ENCODE data around the gene PLCB4.
A peak's percentile ranks its signal among the peaks of the same experiment; 100 is the strongest.

PLCB4 gene

DNA sequence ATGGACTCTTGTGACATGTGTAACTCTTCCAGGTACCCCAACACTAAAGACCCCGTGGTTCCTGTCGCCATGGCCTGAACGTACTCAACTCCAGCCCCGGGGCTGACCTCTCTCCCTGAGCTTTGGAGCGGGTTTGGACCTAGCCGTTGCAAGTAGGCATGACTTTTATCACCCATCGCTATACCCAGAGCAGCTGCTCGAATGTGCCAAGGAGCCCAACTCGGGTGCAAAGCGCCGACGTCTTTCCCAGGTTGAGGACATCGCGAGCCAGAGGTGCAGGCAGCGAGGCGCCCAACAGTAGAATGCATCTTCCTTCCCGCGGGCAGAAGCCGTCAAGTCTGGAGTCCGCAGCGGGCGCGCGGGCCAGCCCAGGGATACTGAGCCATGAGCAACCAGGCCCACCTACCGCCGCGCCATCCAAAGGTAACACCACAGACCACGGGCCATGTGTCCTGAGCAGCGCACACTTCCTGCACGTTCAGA is 439.9 kb downstream of the PLCB4 start:
- DNase-seq = no peak

DNA sequence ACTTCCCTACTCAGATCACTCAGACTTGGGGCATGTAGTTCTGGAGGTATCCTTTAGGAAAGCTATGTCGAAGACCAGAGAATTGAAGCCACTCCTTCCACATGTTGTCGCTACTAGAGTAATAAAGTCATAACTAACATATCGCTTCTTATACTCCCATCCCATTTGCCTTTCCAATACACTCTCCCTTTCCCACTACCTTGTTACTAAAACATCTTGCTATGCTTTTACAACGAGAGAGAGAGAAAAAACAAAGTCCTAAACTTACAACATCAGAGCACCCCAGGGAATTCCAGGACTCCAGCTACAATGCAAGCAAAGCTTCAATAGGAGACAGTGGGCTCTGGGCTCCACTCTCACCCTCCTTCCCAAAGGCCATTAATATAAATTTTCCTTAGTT is 440.4 kb downstream of the PLCB4 start:
- DNase-seq = no peak

DNA sequence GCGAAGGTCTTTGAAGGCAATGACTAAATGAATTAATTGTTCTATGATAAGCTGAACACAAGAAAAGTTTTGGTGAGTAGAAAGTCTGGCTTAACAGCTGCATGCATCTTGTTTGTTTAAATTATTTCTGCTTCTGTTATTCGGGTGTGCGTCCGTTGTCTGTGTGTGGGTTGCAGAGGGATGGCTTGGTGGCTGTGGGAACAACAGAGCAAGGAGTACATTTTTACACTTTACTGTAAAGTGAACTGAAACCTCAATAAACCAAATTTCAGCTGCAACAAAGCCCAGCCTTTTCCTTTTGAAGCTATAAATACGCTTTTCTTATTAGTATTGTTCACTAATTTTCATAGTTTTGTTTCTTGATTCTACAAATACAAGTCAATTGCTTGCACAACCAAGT is 442.0 kb downstream of the PLCB4 start:
- no peak for DNase-seq

DNA sequence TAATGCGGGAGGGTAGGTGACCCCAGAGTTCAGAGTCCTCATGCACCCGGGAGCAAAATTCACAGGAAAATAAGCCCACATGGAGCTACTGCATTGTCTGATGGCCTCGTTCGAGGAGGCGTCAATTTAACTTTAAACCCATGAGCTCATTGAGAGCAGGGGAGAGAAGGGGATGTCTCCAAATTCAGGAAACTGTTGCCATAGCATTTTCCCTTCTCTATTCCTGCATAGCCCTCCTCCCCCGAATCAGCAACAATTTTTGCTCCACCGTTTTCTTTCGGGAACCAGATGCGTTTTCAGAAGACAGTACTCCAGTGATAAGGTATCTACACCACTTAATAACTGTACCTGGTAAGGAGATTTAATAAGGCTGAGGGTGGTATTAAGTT is 445.2 kb downstream of the PLCB4 start:
- no peak for DNase-seq

DNA sequence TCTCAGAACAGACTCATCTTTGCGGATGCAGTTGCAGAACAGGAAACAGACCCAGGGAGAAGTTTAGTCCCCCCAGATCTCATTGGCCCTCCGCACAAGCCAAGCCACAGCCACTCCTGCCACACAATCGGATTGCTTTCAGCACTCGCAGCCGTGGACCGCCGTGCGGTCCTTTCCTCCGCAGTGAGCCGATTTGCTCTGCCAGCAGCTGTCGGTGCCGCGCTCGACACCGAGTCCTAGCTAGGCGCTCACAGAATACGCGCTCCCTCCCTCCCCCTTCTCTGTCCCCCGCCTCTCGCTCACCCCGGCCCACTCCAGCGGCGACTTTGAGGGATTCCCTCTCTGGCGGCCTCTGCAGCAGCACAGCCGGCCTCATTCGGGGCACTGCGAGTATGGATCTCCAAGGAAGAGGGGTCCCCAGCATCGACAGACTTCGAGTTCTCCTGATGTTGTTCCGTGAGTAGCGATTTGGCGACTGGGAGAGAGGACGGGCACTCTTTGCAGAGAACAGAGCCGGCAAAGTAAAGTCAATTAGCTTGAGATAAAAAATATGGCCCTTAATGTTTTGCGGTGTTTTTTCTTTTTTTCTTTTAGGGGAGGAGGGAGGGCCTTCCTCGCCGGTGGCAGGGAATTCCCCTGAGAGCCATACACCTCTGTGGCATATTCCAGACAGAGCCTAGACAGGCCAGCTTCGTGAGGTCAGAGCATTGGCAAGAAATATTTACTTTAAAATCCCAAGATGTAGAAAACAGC is 445.8 kb downstream of the PLCB4 start, which contains the start of gene LAMP5:
TSS of gene LAMP5 (plus strand) at position 130 of the 753 bp plus-strand sequence. CDS start at position 393, 263 bp downstream.
- DNase-seq = peak; percentile 75

DNA sequence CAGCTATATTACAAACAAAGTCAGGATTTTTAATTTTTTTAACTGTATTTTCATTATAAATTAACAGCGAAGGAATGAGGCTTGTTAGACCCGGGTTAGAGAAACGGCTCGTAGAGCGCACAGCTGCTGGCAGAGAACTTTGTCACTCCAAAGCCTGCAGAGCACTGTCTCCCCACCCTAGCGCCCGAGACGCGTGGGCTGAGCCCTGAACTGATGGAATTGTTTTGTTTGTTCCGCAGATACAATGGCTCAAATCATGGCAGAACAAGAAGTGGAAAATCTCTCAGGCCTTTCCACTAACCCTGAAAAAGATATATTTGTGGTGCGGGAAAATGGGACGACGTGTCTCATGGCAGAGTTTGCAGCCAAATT is 446.3 kb downstream of the PLCB4 start:
- DNase-seq = no peak

DNA sequence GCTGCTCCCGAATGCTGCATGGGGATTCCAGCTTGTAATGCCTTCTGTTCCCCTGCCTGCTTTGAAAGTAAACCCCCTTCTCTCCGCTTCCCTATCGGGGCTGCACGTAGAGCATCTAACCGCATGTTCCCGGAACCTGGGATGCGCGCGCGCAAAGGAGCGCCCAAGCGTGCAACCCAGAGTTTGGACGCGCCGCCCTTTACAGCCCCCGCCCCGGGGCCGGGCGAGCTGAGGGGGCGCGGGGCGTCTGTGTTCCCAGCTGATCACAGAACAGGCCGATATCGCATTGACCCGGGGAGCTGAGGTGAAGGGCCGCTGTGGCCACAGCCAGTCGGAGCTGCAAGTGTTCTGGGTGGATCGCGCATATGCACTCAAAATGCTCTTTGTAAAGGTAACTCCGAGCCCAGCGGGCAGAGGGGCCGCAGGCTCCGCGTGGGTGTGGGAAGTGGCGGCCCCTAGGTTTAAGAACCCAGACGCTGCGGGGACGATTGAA is 446.9 kb downstream of the PLCB4 start:
- DNase-seq = no peak

DNA sequence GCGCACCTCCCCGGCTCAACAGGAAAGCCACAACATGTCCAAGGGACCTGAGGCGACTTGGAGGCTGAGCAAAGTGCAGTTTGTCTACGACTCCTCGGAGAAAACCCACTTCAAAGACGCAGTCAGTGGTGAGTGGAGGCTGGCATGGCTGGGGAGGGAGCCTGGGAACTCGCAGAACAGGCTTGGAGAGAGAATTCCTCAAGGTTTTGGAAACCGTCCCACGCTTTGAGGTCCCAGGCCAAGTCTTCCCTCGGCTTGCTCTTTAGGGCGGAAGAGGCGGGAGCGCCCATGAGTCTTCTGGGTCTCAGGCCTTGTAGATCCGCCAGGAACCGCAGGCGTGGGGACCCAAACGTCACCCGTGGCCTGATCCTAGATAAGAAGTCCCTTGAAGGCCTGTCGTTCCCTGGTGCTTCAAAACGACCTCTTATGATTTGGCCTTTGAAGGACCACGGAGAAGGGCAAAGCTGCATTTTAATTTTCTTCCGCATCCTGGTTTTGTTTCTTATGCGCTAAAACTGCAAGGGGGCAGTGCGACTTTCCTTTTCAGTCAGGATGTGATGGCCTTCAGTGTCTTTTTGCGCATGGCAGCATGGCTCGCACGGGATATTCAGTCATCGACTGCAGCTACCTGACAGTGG is 447.5 kb downstream of the PLCB4 start:
- DNase-seq = no peak

DNA sequence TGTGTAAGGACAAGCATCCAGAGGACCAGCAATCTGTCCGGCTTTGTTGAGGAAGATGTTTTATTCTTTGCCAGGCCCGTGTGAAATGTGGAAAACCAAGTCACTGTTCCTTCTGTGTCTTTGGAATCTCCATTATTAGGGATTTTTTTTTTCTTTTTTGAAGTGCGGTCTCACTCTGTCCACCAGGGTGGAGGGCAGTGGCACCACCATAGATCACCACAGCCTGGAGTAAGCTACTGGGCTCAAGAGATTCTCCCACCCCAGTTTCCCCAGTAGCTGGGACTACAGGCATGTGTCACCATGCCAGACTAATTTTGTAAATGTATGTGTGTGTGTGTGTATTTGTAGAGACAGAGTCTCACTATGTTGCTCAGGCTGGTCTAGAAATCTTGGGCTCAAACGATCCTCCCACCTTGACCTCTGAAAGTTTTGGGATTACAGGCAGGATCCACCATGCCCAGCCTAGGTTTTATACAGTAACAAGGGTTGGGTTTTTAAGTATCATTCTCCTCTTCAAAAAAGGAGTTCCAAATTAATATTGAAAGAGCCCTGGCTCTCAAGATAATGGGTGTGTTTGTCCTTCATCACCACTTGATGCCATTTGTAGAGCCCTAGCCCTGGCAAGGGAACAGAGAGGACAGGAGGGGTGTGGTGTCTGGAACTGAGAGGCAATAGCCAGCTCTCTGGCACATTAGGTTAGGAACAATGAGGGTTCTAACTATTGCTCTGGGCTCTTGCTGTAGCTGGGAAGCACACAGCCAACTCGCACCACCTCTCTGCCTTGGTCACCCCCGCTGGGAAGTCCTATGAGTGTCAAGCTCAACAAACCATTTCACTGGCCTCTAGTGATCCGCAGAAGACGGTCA is 448.6 kb downstream of the PLCB4 start:
- no peak for DNase-seq

DNA sequence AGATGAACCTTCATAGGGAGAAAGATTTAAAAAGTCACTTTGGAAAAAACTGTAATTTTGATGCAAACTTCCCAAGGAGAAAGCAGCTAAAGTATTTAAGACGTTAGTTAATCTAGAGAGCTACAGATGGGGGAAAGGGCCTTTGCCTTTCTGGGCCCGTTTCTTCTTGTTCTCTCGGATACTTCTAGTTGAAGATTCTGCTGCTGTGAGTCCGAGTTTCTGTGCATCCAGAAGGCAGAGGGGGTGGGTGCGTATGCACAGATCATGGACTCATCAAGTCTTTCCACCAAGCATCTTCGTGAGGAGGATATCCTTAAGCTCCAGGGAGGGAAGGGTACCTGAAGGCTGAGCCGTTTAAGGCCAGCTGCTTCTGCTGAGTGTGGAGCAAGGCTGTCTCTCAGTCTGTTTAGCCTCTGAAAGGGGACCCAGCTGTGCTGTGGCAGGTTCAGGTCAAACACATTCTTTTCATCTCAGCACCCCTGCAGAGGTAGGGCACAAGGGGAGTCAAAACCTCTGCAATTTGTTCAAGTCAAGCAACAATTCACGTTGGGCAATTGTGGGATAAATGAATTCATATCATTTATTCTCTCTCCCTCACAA is 449.8 kb downstream of the PLCB4 start:
- peak; percentile 10 for DNase-seq

DNA sequence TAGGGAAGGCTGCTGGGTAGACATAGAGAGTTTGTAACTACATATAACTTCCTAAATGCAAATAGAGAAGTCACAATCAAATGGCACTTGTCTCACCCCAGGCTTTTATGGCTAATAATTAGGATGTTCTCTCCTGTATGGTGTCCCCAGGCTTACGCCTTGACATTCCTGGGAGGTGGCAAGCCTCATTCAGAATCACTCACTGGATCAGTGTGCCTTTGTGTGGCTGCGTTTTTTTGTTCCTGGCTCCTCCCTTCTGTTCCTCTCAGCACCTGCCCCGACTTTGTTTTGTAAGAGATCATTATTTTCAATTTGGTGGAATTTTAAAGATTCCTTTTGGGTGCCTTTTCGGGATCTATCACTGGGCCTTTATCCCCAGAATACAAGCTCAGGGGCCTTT is 451.2 kb downstream of the PLCB4 start:
- peak; percentile 76 for DNase-seq

DNA sequence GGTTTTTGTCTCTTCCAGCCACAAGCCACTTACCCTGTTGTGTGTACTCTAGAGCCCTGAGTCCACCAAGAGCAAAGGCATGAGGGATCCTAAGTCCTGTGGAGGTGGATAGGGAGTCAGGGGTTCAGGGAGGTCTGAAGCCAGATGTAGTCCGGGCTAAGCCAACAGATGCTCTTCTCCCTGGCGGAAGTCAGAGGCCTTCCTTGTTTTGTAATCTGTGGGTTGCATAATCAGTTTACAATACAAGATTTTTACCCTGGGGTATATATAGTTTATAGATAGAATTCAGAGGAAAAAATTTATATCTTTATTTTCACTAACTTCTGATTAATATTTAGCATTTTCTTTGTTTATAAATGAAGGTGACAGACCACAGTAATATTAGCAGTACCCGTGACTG is 454.7 kb downstream of the PLCB4 start:
- DNase-seq = no peak

Measured in NCI-H345 (cell line).